Cardiac muscle cell (in vitro differentiated cells and primary cell): Measurements from ENCODE around the gene RUNX3. TPM values are rescaled to one million over a fixed set of nuclear protein-coding genes. Genes with fewer than 3 reads are reported as not detected.

Experiments used
- DNase-seq, 2 donors: peaks; one replicate each; pipeline versions ENCODE4 v3.0.0 to v3.0.0-alpha.2; 2010 to 2017; ENCODE audit warnings: low read depth in 1 of 2, low spot score in 1 of 2
- H3K27ac ChIP-seq: fragments of 200-600 bp; sonication (generic); 2 replicates; pipeline ENCODE4 v1.5.1; 2016
- H3K27me3 ChIP-seq: fragments of 200-600 bp; sonication (generic); 2 replicates; pipeline ENCODE4 v1.6.0; 2016; ENCODE audit warnings: control low read depth
- H3K36me3 ChIP-seq: fragments of 200-600 bp; sonication (generic); 2 replicates; pipeline ENCODE4 v1.5.1; 2016; ENCODE audit warnings: control low read depth
- H3K4me1 ChIP-seq: fragments of 200-600 bp; sonication (generic); 2 replicates; pipeline ENCODE4 v1.8.1; 2017; ENCODE audit warnings: low read depth, mild to moderate bottlenecking, mixed run types
- H3K4me3 ChIP-seq: fragments of 200-600 bp; sonication (generic); 2 replicates; pipeline ENCODE4 v1.5.1; 2016; ENCODE audit warnings: mild to moderate bottlenecking
- H3K9me3 ChIP-seq: fragments of 200-600 bp; sonication (generic); 2 replicates; pipeline ENCODE4 v1.5.1; 2017; ENCODE audit warnings: low read depth, mild to moderate bottlenecking, control low read depth
- CTCF ChIP-seq: IDR thresholded peaks from 2 replicates; pipeline ENCODE4 v1.5.1; 2012; ENCODE audit warnings: low read depth, mild to moderate bottlenecking, low read length
- polyA plus RNA-seq: library from polyadenylated mRNA; unstranded; fragments of >200 nt; fragmentation: Nextera tagmentation; extraction: Ambion mirVana; gene quantifications from 2 replicates; pipeline ENCODE4 v1.2.1, GENCODE V29; 2016
- total RNA-seq: library from RNA; depleted of rRNA; stranded (reverse); fragments of >200 nt; gene quantifications from 2 replicates; pipeline ENCODE4 v1.2.3, GENCODE V29; 2016

RUNX3 gene
- total and polyA plus RNA-seq, 2 experiments from 2014 or later: not detected

GRCh38 chr1:24952413-24952841, 22.4 kb upstream of the RUNX3 start:
- no peaks in the 10 kb centered on the region for H3K4me1 ChIP-seq
- no peaks in the 10 kb centered on the region for H3K36me3 ChIP-seq
- H3K27ac ChIP-seq: no peak overlapping the region
- H3K9me3 ChIP-seq: no peaks in the 10 kb centered on the region
- no peaks in the 10 kb centered on the region for H3K27me3 ChIP-seq
- no peak for DNase-seq
- no peak for TF ChIP-seq CTCF
- H3K4me3 ChIP-seq: no peak overlapping the region

DNA sequence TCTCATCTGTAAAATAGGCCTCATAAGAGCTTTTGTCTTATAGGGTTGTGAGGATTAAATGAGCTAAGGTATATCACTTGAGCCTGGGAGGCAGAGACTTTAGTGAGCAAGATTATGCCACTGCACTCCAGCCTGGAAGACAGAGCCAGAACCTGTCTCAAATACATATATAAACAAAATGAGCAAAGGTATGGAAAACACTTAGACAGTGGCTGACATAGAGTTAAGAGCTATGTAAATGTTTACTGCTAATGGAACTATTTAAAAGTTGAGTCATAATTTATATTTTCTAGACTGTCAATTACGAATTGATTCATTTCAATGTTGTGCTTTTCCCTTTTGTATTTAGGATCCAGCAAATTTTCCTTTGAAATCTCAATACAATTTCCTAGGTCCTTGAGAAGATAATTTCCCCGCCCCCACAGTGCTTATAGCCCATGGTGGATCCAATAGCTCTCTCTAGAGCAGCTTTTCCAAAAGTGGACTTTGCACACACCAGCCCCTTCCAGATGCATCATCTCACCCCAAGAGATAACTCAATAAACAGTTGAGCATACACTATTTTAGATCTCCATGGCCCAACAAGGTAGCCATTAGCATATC, 21.8 kb upstream of the RUNX3 start:
- Histone ChIP-seq H3K9me3 (no peaks in the 10 kb centered on the region), H3K27me3 (no peaks in the 10 kb centered on the region), H3K4me1 (no peaks in the 10 kb centered on the region), H3K4me3 (no peak overlapping the region), H3K36me3 (no peaks in the 10 kb centered on the region), H3K27ac (no peak overlapping the region)
- DNase-seq: no peak
- no peak for TF ChIP-seq CTCF

GRCh38 chr1:24951337-24951736, 21.3 kb upstream of the RUNX3 start:
- Histone ChIP-seq H3K27me3 (no peaks in the 10 kb centered on the region), H3K9me3 (no peaks in the 10 kb centered on the region), H3K4me1 (no peaks in the 10 kb centered on the region), H3K36me3 (no peaks in the 10 kb centered on the region), H3K4me3 (no peak overlapping the region), H3K27ac (no peak overlapping the region)
- no peak for DNase-seq
- no peak for TF ChIP-seq CTCF

DNA sequence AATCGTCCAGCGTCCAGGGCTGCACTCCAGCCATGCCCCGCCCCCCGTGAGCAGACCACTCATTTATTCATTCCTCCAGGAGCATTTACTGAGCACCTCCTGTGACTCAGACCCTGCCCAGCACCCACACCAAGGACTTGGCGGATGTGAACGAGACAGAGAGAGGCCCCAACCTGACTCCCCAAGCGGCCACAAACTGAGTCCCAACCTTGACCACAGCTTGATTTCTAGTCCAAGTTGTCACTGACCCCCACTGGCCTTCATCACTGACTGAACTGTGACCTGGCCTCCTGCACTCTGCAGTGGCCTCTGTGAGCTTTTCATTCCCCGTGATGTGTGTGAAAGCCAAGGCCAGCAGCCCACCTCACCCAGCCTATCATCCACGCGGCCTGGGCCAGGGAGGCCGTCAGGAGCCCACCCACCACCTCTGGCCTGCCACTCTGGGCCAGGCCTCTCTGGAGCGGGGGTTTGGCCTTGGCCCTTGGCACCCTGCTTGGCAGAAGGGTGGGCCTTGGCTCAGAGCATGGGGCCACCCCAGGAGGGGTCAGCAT, 19.3 kb upstream of the RUNX3 start:
- no peaks in the 10 kb centered on the region for H3K36me3 ChIP-seq
- H3K4me3 ChIP-seq: no peak overlapping the region
- peak in 1 of 2 donors; percentile 43 for DNase-seq
- no peak overlapping the region for H3K27ac ChIP-seq
- H3K27me3 ChIP-seq: no peaks in the 10 kb centered on the region
- no peaks in the 10 kb centered on the region for H3K4me1 ChIP-seq
- H3K9me3 ChIP-seq: no peaks in the 10 kb centered on the region
- TF ChIP-seq CTCF: no peak

GRCh38 chr1:24948079-24948827, 18.2 kb upstream of the RUNX3 start:
- H3K9me3 ChIP-seq: no peaks in the 10 kb centered on the region

More at GRCh38 chr1:24948079-24948827, 18.2 kb upstream of the RUNX3 start:
- no peak for DNase-seq
- H3K27me3 ChIP-seq: no peaks in the 10 kb centered on the region
- H3K27ac ChIP-seq: no peak overlapping the region
- H3K36me3 ChIP-seq: no peaks in the 10 kb centered on the region
- no peaks in the 10 kb centered on the region for H3K4me1 ChIP-seq
- no peak for TF ChIP-seq CTCF
- no peak overlapping the region for H3K4me3 ChIP-seq
